ENCODE results near the gene KIAA0319L.

The KIAA0319L gene

DNA sequence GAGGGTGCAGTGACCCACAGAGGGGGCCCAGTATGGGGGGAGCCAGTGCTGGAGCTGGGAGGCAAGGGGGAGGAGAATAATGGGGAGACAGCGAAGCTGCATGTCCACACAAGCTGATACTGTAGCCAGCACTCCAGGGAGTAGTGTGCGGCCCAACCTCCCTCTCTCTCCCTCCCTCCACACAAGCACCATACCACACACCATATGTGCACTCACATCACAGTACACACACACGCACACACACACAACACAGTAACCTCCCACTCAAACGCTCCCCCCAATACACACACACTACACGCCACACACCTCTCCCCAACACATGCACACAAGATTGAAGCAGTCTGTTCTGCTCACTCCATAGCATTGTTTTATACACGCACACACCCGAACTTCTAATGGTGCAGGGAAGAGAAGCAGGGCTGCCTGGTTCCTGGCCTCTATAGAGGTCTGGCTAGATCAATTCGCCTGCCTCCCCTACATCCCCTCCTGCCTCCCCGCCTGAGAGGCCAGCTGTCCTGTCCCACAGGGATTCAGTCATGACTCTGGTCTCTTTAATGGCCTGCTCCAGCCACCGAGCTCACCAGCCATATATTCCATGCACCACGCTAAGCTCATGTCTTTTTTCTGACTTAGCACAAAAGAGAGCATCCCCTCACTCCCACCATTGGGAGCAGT is 4.2 kb upstream of the KIAA0319L start:
- WGBS (ENCODE audit: extremely low coverage, insufficient coverage, insufficient read length) = 100% methylated on average over 3 of the region's 11 CpGs
- Histone ChIP-seq H3K9ac (ENCODE audit: low read length) (no peak overlapping the region), H4K12ac (ENCODE audit: low read depth, low read length) (no peak overlapping the region)

DNA sequence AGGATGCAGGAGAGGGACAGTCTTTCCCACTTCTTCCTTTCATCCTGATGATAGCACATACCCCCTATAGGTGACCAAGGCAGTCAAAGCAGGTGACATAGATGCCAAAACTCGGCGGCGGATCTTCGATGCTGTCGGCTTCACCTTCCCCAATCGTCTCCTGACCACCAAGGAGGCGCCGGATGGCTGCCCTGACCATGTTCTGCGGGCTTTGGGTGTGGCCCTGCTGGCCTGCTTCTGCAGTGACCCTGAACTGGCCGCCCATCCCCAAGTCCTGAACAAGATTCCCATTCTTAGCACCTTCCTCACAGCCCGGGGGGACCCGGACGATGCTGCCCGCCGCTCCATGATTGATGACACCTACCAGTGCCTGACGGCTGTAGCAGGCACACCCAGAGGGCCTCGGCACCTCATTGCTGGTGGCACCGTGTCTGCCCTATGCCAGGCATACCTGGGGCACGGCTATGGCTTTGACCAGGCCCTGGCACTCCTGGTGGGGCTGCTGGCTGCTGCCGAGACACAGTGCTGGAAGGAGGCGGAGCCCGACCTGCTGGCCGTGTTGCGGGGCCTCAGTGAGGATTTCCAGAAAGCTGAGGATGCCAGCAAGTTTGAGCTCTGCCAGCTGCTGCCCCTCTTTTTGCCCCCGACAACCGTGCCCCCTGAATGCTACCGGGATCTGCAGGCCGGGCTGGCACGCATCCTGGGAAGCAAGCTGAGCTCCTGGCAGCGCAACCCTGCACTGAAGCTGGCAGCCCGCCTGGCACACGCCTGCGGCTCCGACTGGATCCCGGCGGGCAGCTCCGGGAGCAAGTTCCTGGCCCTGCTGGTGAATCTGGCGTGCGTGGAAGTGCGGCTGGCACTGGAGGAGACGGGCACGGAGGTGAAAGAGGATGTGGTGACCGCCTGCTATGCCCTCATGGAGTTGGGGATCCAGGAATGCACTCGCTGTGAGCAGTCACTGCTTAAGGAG is 3.3 kb upstream of the KIAA0319L start:
- no peak overlapping the region for H2AFZ ChIP-seq (ENCODE audit: insufficient read depth, low read length, poor library complexity)
- DNase-seq = no peak
- no peak overlapping the region for H2BK12ac ChIP-seq (ENCODE audit: low read length)
- no peak overlapping the region for H3K9ac ChIP-seq (ENCODE audit: low read length)
- H3K14ac ChIP-seq (ENCODE audit: low read length) = no peak overlapping the region
- H3K9me3 ChIP-seq (ENCODE audit: insufficient read depth, low read depth, low read length) = peaks cover 3% of the 10 kb centered on the region
- H3K4me3 ChIP-seq (ENCODE audit: low read depth, low read length) = no peak overlapping the region
- H3K4me2 ChIP-seq (ENCODE audit: low read length) = no peak overlapping the region
- H3K18ac ChIP-seq (ENCODE audit: low read length) = no peak overlapping the region
- no peak overlapping the region for H2AK5ac ChIP-seq (ENCODE audit: low read length)
- H3K23ac ChIP-seq (ENCODE audit: low read length) = no peak overlapping the region
- H4K12ac ChIP-seq (ENCODE audit: low read depth, low read length) = no peak overlapping the region
- H3K27me3 ChIP-seq (ENCODE audit: insufficient read depth, low read length) = no peaks in the 10 kb centered on the region
- no peak overlapping the region for H3K4ac ChIP-seq (ENCODE audit: low read depth, low read length)
- H3K79me2 ChIP-seq (ENCODE audit: control insufficient read depth, insufficient read depth, low read length, poor library complexity) = peaks cover 8% of the 10 kb centered on the region
- H2BK5ac ChIP-seq (ENCODE audit: low read depth, low read length, poor library complexity) = no peak overlapping the region
- peaks cover 9% of the 10 kb centered on the region for H3K79me1 ChIP-seq (ENCODE audit: low read length)
- no peak overlapping the region for H3K27ac ChIP-seq (ENCODE audit: low read depth, low read length)
- no peak overlapping the region for H4K8ac ChIP-seq (ENCODE audit: low read depth, low read length)
- peaks cover 4 to 12% of the 10 kb centered on the region in 2 experiments for H3K4me1 ChIP-seq (ENCODE audit: control insufficient read depth in 1 of 2, insufficient read depth in 2 of 2, low read length in 2 of 2)
- H2BK120ac ChIP-seq (ENCODE audit: insufficient read depth, low read length, poor library complexity) = no peak overlapping the region
- peaks cover 24 to 32% of the 10 kb centered on the region in 2 experiments for H3K36me3 ChIP-seq (ENCODE audit: control insufficient read depth in 1 of 2, insufficient read depth in 2 of 2, low read length in 2 of 2)
- no peak overlapping the region for H4K91ac ChIP-seq (ENCODE audit: low read depth, low read length)
- WGBS (ENCODE audit: extremely low coverage, insufficient coverage, insufficient read length) = no CpG with 5 or more reads among the region's 44 CpGs

More for the DNA sequence above, 4.2 kb upstream of the KIAA0319L start:
- Histone ChIP-seq H3K79me2 (ENCODE audit: control insufficient read depth, insufficient read depth, low read length, poor library complexity) (peaks cover 8% of the 10 kb centered on the region), H2AK5ac (ENCODE audit: low read length) (no peak overlapping the region), H3K4me2 (ENCODE audit: low read length) (no peak overlapping the region), H2BK120ac (ENCODE audit: insufficient read depth, low read length, poor library complexity) (no peak overlapping the region), H3K4me1 (ENCODE audit: control insufficient read depth in 1 of 2, insufficient read depth in 2 of 2, low read length in 2 of 2) (peaks cover 4 to 11% of the 10 kb centered on the region in 2 experiments), H3K4me3 (ENCODE audit: low read depth, low read length) (no peak overlapping the region), H3K23ac (ENCODE audit: low read length) (no peak overlapping the region), H3K18ac (ENCODE audit: low read length) (no peak overlapping the region), H4K91ac (ENCODE audit: low read depth, low read length) (no peak overlapping the region), H2BK12ac (ENCODE audit: low read length) (no peak overlapping the region), H3K14ac (ENCODE audit: low read length) (no peak overlapping the region), H3K4ac (ENCODE audit: low read depth, low read length) (no peak overlapping the region), H4K8ac (ENCODE audit: low read depth, low read length) (no peak overlapping the region), H2AFZ (ENCODE audit: insufficient read depth, low read length, poor library complexity) (no peak overlapping the region), H2BK5ac (ENCODE audit: low read depth, low read length, poor library complexity) (no peak overlapping the region), H3K36me3 (ENCODE audit: control insufficient read depth in 1 of 2, insufficient read depth in 2 of 2, low read length in 2 of 2) (peaks cover 24 to 34% of the 10 kb centered on the region in 2 experiments), H3K79me1 (ENCODE audit: low read length) (peaks cover 9% of the 10 kb centered on the region), H3K27me3 (ENCODE audit: insufficient read depth, low read length) (no peaks in the 10 kb centered on the region), H3K27ac (ENCODE audit: low read depth, low read length) (no peak overlapping the region), H3K9me3 (ENCODE audit: insufficient read depth, low read depth, low read length) (peaks cover 3% of the 10 kb centered on the region)
- no peak for DNase-seq

DNA sequence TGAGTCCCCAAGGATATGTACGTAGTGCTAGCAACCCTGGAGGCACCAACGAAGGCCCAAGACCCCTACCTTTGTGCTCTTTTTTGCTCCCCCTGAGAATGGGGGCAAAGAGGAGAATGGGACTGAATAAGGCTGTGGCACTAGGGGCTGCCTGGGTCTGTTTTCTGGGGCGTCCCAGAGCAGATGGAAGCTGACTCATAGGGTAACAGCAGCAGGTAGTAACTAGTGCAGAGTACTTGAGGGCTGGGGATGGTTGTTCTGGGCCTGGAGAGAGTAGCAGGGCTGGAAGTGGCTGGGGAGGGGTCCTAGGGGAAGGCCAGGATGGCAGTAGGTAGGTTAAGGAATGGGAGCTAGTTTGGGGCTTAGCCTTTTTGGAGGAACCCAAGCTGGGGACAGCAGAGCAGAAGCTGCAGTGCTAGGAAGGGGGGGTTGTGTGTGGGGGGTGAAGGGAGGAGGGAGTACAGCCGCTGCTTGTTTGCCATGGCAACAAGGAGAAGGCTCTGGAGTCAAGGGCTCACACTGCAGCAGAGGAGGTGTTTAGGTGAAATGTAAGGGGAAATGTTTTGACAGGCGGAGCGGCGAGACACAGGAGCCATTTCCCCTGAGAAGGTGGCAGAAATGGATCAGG is 2.2 kb upstream of the KIAA0319L start:
- Histone ChIP-seq H2BK5ac (ENCODE audit: low read depth, low read length, poor library complexity) (no peak overlapping the region), H3K27me3 (ENCODE audit: insufficient read depth, low read length) (no peaks in the 10 kb centered on the region), H4K12ac (ENCODE audit: low read depth, low read length) (no peak overlapping the region), H2BK120ac (ENCODE audit: insufficient read depth, low read length, poor library complexity) (no peak overlapping the region), H2BK12ac (ENCODE audit: low read length) (no peak overlapping the region), H3K27ac (ENCODE audit: low read depth, low read length) (no peak overlapping the region), H3K79me1 (ENCODE audit: low read length) (peaks cover 9% of the 10 kb centered on the region), H3K14ac (ENCODE audit: low read length) (no peak overlapping the region), H3K9me3 (ENCODE audit: insufficient read depth, low read depth, low read length) (peaks cover 3% of the 10 kb centered on the region), H3K18ac (ENCODE audit: low read length) (no peak overlapping the region), H2AK5ac (ENCODE audit: low read length) (no peak overlapping the region), H4K8ac (ENCODE audit: low read depth, low read length) (no peak overlapping the region), H3K4me1 (ENCODE audit: control insufficient read depth in 1 of 2, insufficient read depth in 2 of 2, low read length in 2 of 2) (peaks cover 4 to 12% of the 10 kb centered on the region in 2 experiments), H3K4me2 (ENCODE audit: low read length) (no peak overlapping the region), H3K23ac (ENCODE audit: low read length) (no peak overlapping the region), H3K9ac (ENCODE audit: low read length) (no peak overlapping the region), H2AFZ (ENCODE audit: insufficient read depth, low read length, poor library complexity) (no peak overlapping the region), H3K4ac (ENCODE audit: low read depth, low read length) (no peak overlapping the region), H3K79me2 (ENCODE audit: control insufficient read depth, insufficient read depth, low read length, poor library complexity) (peaks cover 8% of the 10 kb centered on the region), H3K4me3 (ENCODE audit: low read depth, low read length) (no peak overlapping the region), H4K91ac (ENCODE audit: low read depth, low read length) (no peak overlapping the region), H3K36me3 (ENCODE audit: control insufficient read depth in 1 of 2, insufficient read depth in 2 of 2, low read length in 2 of 2) (peaks cover 21 to 27% of the 10 kb centered on the region in 2 experiments)
- WGBS (ENCODE audit: extremely low coverage, insufficient coverage, insufficient read length) = no CpG with 5 or more reads among the region's 7 CpGs
- DNase-seq = no peak

All from trophoblast cell (in vitro differentiated cells and primary cell).